GM12875 (cell line): ENCODE data around the gene AKNA.

ENCODE experiments used
- H3K4me3 ChIP-seq: one replicate; pipeline ENCODE4 v1.5.1; 2011; ENCODE audit warnings: low read depth, low read length, control low read depth
- TF ChIP-seq, protein P1 (sequence below): IDR thresholded peaks from 2 replicates; pipeline ENCODE4 v1.5.1; 2011; ENCODE audit warnings: low read depth, mild to moderate bottlenecking, control low read depth, inconsistent platforms, low read length, moderate library complexity, borderline replicate concordance; ENCODE audit not compliant: insufficient read depth

Gene AKNA

GRCh38 chr9:114389612-114390368 is 2.0 kb upstream of the AKNA start:
- H3K4me3 ChIP-seq = peak overlapping the region; percentile 31
- TF ChIP-seq, protein P1, sequence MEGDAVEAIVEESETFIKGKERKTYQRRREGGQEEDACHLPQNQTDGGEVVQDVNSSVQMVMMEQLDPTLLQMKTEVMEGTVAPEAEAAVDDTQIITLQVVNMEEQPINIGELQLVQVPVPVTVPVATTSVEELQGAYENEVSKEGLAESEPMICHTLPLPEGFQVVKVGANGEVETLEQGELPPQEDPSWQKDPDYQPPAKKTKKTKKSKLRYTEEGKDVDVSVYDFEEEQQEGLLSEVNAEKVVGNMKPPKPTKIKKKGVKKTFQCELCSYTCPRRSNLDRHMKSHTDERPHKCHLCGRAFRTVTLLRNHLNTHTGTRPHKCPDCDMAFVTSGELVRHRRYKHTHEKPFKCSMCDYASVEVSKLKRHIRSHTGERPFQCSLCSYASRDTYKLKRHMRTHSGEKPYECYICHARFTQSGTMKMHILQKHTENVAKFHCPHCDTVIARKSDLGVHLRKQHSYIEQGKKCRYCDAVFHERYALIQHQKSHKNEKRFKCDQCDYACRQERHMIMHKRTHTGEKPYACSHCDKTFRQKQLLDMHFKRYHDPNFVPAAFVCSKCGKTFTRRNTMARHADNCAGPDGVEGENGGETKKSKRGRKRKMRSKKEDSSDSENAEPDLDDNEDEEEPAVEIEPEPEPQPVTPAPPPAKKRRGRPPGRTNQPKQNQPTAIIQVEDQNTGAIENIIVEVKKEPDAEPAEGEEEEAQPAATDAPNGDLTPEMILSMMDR = 0 out of 2 replicates have a peak, but pooled peaks have one; percentile 29

GRCh38 chr9:114388764-114389375 is 1.1 kb upstream of the AKNA start:
- TF ChIP-seq, protein P1 = no peak
- H3K4me3 ChIP-seq = peak overlapping the region; percentile 64

DNA sequence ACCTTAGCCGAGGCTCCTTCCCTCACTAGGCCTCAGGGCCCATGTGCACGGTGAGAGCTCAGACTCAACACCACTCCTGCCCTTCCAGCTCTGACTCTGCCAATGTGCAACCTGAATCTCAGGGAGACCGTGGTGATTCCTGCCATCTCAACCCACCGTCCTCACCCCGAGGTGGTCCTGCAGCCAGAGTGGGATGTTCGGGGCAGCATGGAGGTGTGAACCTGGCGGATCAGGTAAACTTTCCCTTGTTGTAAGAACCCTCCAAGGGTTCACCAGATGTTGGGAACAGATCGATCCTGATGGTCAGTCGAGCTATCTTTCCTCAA is 538 bp upstream of the AKNA start:
- peak overlapping the region; percentile 64 for H3K4me3 ChIP-seq
- TF ChIP-seq, protein P1 = no peak

- H3K4me3 ChIP-seq = peak overlapping the region; percentile 64
- TF ChIP-seq, protein P1 = no peak
Measured at GRCh38 chr9:114386886-114387679, 699 bp downstream of the AKNA start.

GRCh38 chr9:114386361-114386885 is 1.4 kb downstream of the AKNA start:
- peak overlapping the region; percentile 64 for H3K4me3 ChIP-seq
- TF ChIP-seq, protein P1 = no peak

GRCh38 chr9:114385397-114386181 is 2.2 kb downstream of the AKNA start:
- TF ChIP-seq, protein P1 = no peak
- peak overlapping the region; percentile 64 for H3K4me3 ChIP-seq
